ENCODE measurements around the gene PELI2.

The PELI2 gene

DNA sequence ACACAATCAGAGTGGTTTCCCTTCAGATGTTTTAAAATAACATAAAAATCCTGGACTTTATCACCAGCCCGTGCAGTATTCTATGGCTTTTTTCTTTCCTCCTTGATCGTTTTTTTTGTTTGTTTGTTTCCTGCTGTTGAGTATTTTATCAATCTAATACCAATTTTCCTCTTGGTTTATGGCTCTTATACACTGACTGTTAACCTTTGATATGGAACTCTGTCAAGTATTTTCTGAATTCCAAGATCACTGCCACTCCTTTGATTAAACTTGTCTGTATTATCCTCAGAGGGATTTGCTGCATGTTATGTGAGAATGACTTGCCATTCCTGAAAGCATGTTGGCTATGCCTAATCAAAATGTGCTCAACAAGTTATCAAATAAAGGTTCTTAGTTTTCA, 88.4 kb downstream of the PELI2 start:
- no peak for DNase-seq (ENCODE audit: low spot score)

DNA sequence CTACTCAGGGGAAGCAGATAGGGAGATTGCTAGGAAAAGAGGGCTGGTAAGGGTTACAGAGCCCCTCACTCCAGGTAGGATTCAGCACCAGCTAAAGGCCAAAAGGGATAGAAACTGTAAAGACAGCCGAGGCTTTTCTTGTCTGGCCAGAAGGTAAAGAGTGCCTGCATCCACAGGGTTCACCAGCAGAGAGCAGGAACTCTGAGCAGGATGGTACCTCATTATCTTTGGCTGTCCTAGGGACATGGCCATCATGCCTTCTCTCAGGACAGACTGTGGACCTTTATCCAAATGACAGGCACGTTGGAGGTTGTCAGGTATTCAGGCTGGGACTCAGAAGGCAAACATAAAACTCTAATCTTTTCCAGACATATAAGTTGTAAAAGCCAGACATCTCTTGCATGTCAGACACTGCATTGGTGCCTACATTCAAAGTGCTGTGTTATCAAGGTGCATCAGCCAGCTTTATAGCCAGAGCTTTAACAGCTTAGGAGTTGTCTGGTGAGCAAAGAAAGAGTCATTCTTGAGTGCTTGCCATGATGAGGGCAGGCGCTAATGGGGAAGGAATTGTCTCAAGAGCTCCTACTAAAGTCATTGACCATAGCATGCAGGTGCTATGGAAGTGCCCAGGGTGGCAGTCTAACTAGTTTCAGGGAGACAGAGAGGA, 89.5 kb downstream of the PELI2 start:
- no peak for DNase-seq (ENCODE audit: low spot score)

DNA sequence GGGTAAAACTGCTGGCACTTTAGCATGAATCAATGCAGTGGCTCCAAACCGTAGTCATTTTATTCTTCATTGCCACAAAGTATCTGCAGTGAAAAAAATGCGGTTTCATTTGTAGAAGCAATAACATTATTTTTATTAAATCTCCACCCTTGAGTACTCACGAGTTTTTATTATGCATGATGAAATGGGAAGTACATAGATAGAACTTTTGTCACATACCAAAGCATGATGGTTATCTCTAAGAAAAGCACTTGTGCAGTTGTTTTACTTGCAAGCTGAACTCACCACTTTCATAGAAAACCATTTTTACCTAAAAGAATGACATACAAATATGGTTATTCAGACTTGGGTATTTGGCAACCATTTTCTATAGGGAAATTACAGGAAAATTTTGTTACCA, 90.3 kb downstream of the PELI2 start:
- DNase-seq (ENCODE audit: low spot score): no peak

DNA sequence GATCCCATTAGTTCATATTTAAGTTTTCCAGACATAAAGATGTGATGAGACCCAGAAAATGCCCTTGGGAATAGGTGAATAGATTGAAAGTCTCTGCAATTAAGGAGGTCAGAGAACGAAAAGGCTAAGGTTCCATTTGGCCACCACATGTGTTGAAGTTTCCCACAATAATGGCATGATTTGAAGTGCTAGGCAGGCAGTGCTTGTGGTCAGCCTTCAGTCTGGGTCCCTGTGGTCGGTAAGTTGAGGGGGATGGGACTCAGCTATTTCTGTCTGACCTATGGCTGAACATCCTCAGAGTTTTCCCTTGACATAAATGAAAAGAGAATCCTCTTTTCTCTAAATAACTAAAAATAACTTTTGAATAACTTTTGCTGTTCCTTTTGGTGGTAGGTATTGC, 92.4 kb downstream of the PELI2 start:
- DNase-seq (ENCODE audit: low spot score): no peak

DNA sequence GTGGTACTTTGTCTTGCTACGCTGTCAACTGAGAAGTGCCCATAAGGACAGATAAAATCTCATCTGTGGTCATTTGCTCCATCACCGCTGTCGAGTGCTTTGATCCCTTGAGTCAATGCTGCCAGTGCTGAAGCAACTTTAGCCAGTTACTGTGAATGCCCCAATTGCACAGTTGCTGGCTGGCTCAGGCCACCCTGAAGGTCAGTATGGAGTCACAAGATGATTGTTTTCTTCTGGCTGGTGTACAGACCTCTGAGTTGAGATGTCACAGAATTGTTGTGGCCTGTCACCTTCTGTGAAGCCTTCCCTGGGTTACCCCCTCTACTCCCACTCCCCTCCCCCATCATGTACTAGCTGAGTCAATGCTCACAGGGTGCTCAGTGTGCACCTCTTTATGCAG, 92.9 kb downstream of the PELI2 start:
- no peak for DNase-seq (ENCODE audit: low spot score)

DNA sequence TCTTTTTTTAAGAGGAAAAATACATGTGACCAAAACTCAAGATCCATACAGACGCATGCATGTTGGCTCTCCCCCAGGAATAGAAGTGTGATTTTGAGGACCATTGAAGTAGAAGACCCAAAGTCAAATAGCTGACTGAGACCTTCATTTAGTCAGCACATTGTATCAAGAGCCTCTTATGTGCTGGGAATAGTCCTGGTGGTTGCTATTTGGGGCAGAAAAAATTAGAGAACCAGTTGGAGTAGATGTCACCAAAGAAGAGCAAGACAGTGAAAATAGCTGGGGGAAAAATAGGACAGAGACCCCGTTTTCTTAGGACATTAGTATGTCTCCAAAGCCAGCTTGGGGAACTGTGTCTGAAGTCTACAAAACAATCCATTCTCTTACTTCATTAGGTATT, 93.6 kb downstream of the PELI2 start:
- no peak for DNase-seq (ENCODE audit: low spot score)

DNA sequence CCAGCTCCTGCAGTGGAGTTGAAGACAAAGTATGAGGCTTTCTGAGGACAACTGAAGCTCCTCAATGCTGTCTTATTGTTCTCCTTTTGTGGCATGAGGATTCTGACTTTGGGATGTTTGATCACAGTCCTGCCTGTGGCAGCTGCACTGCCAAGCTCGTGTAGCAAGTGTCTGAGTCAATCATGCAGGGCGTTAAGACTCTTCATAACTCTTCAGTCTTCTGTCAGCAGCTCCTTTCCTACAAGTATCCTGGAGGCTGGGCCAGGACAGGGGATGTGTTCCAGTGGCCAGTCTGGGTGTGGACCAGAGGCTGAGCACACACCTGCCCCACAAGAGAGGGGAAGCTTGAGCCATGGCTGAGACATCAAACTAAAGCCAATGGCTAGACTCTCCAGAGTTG, 94.3 kb downstream of the PELI2 start:
- no peak for DNase-seq (ENCODE audit: low spot score)

DNA sequence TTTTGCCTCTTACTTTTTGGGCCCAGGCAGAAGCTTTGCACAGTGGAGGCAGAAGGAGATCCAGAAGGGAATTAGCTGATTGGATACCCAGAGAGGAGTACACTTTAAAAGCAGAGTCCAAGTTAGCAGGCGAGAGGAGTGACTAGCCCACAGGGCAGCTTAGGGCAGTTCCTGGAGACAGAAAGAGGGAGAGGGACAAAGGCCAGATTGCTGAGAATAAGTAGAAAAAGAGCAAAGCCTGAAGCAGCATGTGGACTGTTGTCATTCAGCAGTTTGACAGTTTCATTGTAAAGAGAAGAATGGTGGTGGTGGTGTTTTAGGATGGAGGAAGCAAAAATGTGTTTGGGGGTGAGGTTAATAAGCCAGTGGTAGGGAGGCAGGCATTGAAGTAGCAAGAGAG, 95.1 kb downstream of the PELI2 start:
- DNase-seq (ENCODE audit: low spot score): no peak

DNA sequence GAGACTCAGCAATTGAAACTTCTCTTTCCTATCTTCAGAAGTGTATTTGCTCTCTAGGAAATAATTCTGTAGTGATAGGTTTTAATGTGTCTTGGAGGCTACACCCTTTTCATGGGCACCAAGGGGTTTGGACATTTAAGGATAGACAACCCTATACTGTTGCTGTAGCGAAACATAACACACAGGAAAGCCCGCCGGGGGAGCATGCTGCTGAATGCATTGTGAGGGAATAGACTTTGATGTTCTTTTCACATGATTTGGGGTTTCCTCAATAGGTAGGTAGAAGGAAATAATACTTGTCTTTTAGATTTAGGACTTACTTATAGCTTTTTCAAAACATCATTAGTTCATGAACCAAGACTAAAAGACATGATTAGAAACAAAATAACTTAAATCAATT, 97.0 kb downstream of the PELI2 start:
- no peak for DNase-seq (ENCODE audit: low spot score)

DNA sequence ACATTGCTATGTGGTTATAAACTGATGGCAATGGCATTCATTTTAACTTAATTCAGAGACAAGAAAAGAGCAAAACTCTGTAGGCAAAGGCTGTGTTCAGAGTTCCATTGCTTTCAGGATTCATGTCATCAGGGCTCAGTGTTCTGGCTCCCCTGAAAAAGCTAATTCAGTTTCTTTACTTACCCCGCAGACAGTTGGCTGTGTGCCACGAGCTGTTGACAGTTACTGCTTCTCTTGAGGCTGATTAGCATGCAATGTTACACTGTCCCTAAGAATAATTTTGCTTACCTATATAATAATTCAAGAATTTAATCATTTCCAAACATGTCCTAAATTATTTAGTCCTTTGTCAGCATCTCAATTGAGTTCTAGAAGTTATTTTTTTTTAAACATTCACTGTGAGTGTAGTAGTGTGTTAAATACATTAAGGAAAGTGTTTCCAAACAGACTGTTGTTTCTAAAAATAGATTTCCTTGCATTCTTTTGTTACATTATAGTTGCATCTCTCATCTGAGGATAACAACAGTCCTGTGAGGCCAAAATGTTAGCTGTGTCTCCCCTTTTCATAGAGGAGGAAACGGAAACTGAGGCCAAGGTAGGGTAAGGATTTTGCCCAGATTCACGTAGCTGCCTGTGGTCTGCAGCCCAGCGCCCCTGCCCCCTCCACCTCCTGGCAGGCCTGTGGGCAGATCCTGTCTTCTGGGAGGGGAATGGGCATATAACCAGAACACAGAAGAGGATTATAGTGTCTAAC, 98.6 kb downstream of the PELI2 start:
- no peak for DNase-seq (ENCODE audit: low spot score)

DNA sequence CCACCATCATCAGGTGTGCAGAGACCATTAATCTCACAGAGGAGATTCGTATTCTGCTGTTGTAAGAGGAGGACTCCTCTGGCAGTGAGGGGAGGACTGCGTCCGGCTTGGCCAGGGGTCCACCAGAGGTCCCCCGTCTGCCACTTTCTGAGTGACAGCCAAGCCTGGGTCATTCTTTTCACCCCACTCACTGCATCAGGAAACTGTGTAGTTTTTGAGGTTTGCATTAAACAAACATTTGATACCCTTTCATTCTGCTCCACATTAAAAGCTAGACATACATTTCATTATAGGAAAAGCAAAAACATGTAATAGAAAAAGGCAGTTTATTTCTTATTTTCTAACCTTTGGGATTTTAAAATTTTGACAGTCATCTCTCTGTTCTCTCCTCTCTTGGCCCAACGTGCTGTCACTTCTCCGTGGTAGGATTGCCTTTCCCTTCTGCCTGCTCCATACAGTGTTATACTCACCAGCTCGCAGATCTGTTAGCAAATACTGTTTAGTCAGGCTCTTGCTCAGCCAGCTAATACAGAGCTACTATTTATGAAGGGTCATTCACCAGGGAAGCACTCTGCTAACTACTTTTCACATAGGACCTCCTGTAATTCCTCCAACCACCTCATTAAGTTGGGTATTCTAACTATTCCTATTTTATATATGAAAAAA, 99.3 kb downstream of the PELI2 start:
- DNase-seq (ENCODE audit: low spot score): no peak

DNA sequence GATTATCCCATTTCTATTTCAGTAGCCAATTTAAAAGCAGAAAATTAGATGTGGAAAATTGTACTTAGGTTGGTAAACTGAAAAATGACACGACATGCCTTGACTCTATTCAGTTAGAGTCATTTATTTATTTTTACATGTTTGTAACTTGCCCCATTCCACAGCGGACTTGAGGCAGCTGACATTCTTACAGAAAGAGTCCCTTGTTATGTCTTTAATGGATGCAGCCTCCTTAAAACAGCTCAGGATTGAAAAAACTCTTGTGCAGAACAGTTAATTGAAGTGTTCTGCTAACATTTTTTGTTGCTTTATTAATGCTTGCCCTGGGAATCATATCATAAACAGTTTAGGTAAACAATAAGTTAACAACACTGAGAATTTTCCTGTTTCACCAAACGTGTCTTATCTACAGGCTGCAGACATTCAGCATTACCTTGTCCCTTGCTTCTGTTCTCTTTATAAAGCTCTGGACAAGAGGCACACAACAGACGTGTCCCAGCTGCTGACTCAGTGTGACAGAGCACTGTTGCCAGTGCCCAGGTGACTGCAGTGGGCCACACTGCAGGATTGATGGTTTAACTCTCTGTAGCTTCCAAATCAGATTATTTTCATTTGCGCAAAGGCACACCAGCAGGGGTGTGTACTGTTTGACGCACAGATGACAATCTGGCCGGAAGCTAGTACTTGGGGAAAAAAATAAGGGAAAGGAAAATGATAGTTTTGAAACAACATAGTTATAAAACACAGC, 101.6 kb downstream of the PELI2 start:
- no peak for DNase-seq (ENCODE audit: low spot score)

DNA sequence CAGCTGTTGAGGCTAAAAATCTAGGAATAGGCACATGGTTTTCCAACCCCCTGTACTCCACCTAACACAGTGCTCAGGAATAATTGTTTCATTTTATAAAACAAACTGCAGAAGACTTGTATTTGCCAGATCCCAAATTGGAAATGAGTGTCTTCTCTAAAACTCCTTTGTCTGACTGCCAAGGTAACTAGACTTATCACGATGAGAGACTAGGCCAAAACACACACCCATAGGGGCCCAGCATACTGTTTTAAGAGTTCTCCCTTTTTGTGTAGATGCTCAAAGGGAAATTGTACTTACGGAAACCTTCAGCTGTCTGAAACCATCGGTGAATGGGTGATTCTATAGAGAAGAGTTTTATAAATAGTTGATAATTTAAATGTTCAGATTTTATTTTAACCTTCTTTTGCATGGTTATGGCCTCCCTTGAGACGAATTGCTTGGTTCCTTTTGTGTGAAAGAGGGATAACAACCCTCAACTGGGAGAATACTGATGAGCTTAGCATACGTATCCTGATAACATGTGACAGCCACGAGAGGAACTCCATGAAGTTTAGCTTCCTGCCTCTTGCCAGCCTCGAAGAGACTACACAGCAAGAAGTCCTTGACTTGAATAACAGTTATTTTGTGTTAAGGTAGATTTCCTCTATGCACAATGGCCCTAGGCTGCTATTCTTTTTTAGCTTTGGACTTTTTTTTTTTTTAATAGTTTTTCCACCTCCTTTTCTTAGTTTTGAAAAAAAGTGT, 103.3 kb downstream of the PELI2 start:
- no peak for DNase-seq (ENCODE audit: low spot score)

DNA sequence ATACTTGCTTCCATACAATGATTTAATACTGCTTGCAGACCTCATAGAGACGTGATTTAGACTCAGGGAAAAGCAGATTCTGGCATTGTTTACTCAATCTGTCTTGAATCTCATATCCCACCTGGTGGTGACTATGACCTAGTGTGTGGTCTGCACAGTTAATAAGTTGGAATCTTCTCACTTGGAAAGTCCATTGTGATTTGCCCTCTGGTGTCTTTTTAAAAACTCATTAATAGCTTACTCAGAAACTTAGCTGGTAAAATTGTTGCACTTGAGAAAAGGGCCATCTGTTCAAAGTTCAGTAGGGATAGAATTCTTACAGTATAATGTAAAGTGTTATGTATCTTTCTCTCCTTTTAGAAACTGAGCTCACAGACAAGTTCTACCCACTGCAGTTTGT, 106.0 kb downstream of the PELI2 start:
- no peak for DNase-seq (ENCODE audit: low spot score)

DNA sequence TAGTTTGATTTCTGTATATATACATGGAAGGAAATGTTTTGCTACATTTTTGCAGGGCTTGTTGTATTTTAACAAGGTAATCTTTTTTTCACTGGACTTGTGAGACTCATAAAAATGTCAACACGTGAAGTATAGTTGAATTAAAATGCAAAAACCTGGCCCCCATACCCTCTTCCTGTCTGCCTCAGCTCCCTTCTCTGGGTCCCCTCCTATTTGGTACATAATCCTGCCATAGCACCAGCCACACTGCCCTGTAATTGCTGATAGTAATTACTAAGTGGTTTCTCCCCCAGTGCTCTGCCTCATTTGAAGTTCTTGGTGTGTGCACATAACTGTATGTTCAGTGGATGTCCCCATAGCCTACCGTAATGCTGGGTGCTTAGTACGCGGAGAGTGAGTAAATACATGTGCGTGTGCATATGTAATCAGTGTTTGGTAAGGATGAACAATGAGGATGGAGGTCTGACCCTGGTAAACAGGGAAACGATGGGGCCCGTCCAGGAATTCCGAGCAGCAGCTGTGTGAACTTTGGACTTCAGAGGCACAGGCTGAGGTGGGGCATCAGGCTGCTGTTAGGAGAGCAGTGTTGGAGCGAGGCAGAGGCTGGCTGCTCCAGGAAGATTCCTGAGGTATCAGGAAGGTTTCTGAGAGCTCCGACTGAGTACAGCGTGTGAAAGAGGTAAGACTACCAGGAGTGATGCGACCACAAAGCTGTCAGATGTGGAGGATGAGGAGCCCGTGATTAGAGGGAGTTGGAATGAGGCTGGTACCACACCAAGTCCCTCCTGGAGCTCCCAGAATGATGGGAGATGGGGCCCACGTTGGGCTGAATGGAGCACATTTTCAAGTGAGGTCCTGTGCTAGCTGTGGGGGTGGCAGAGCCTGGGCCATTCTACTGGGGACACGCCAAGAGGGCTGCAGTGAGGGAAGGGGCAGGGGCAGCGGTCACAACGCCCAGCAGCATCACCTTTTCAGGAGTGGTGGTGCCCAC, 106.8 kb downstream of the PELI2 start:
- DNase-seq (ENCODE audit: low spot score): no peak

DNA sequence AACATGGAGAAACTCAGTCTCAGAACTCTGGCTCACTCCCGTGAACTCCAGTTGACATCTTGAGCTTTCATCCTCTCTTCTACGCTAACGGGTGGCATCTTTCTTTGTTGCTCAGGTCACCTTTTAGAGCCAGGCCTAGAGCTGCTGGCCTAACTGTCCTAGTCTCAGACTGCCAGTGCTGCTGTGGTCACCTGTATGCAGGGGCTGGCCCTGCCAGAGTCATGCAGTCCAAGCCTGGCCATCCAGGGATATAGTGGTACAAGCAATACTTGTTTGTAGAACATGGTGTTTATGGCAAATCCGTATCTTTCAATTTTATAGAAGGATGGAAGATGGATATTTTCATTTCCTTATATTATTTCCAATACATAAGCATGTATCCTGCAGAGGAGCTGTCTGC, 117.2 kb downstream of the PELI2 start:
- no peak for DNase-seq (ENCODE audit: low spot score)

DNA sequence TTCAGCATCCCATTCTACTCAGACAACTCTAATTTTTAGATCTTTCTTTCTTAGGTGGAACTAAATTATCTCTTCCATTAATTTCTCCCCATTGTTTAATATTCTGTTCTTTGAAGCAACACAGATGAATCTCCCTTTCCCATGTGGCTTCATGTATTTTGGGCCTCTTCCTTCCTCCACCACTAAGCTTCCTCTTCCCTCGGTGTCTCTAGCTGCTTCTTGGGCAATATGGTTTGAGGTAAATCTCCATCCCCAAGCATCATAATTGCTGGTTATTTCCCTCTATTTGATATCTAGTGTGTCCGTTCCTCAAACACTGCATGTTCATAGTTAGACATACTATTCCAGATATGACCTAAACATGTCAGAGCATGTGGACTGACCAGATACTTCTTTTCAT, 119.2 kb downstream of the PELI2 start:
- no peak for DNase-seq (ENCODE audit: low spot score)

DNA sequence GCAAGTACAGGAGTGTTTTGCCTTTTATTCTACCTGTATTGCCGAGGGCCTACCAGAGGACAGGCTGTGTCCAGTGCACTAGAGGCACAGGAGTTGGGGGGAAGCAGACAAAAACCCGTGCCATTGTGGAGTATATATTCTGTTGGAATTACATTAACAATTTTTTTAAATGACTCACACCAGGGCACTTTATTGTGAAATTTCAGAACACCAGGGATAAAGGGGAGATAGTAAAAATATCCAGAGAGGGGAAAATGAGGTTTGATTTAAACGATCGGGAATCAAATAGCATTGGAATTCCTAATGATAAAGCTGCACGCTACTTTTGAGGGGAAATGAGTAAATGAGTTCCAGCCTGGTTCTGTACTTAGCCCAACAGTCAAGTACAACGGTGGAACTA, 123.2 kb downstream of the PELI2 start:
- no peak for DNase-seq (ENCODE audit: low spot score)

DNA sequence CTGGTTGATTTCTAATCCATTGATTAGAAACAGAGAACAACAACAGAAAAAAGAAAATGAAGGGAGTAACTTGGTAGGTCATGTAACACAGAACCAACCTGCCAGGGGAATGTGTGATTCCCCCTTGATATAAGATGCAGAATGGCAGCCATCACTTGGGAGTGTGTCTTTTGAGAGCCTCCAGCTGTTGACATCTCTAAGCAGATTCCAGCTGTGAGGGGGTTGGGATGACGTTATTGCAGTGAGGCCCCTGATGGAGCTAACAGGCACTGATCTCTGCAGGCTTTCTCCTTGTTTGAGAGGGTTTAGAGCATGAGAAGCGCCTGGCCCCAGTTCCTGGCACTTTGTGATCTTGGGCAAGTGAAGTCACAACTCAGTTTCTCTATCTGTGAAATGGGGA, 124.9 kb downstream of the PELI2 start:
- DNase-seq (ENCODE audit: low spot score): no peak

DNA sequence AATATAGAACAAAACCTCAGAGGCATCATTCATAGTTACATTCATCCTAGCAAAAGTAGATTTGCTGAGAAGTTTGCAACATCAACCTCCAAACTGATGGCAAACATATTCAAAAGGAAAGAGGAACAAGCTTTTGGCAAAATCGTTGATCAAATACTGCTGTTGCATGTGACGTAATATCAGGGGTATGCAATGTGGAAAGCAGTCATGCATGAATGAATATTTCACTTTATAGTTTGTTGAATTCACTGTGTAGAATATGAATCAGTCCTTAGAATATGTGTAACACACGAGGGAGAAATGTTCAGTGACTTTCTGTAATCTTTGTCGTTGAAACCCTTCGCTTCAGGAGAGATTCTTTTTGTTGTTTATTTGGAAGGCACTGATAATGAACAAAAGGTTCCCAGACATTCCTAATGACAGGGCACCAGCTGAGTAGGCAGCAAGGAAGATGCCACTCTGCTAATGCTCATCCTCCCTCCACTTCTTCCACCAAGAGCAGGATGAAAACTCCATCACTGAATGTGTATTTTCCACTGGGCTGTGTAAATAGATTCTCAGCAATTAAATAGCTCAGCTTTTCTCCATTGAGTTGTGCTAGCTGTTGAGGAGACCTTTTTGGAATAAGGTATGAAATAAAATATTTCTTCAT, 126.1 kb downstream of the PELI2 start:
- DNase-seq (ENCODE audit: low spot score): no peak
